OCI-LY7 (cell line): ENCODE measurements around the gene PRTN3. TPM values are rescaled to one million over a fixed set of nuclear protein-coding genes. Genes with fewer than 3 reads are reported as not detected.

ENCODE experiments used
- BruUV-seq: library from RNA; stranded (reverse); fragments of 400-500 nt; replicated peaks from 2 replicates; lab custom pipeline; 2021; lab: Mats Ljungman, UMichigan
- CTCF ChIA-PET: fragments of 300-600 bp; sonication (Branson Sonifier 250); formaldehyde crosslinking; loops from one replicate; lab custom pipeline; 2022; ENCODE audit warnings: antibody characterized with exemption; ENCODE audit not compliant: unreplicated experiment; lab: Charles Lee
- POLR2A ChIA-PET: fragments of 300-600 bp; sonication (Branson Sonifier 250); formaldehyde crosslinking; loops from one replicate; lab custom pipeline; 2022; ENCODE audit warnings: antibody characterized with exemption; lab: Charles Lee
- DNase-seq: peaks from one replicate; pipeline ENCODE4 v3.0.0-alpha.2; 2015; ENCODE audit warnings: low spot score
- H2AFZ ChIP-seq: fragments of 200-600 bp; sonication (generic), shearing (Covaris generic); 2 replicates; pipeline ENCODE4 v1.6.1; 2014; ENCODE audit warnings: mild to moderate bottlenecking, antibody characterized with exemption, low read length, moderate library complexity
- H3K27ac ChIP-seq: fragments of 200-600 bp; sonication (generic); 2 replicates; pipeline ENCODE4 v1.5.1; 2014; ENCODE audit warnings: mixed run types, low read depth, mild to moderate bottlenecking, moderate library complexity, low read length, inconsistent platforms; ENCODE audit not compliant: poor library complexity, severe bottlenecking
- H3K36me3 ChIP-seq: fragments of 200-600 bp; sonication (generic); 2 replicates; pipeline ENCODE4 v1.6.1; 2014; ENCODE audit warnings: mild to moderate bottlenecking, antibody characterized with exemption, low read length, moderate library complexity, mixed read lengths; ENCODE audit not compliant: insufficient read depth
- H3K4me1 ChIP-seq: fragments of 200-600 bp; sonication (generic); 2 replicates; pipeline ENCODE4 v1.5.1; 2014; ENCODE audit warnings: mild to moderate bottlenecking, low read length; ENCODE audit not compliant: insufficient read depth, poor library complexity, severe bottlenecking
- H3K4me2 ChIP-seq: fragments of 200-600 bp; sonication (generic); 2 replicates; pipeline ENCODE4 v1.6.1; 2014; ENCODE audit warnings: mild to moderate bottlenecking, low read length
- H3K4me3 ChIP-seq: fragments of 200-600 bp; sonication (generic); 2 replicates; pipeline ENCODE4 v1.5.1; 2014; ENCODE audit warnings: mild to moderate bottlenecking, low read depth, low read length; ENCODE audit not compliant: poor library complexity, severe bottlenecking
- H3K79me2 ChIP-seq: fragments of 200-600 bp; sonication (generic); 2 replicates; pipeline ENCODE4 v1.6.1; 2016; ENCODE audit warnings: low read depth, mild to moderate bottlenecking, low read length, moderate library complexity, mixed read lengths; ENCODE audit not compliant: insufficient read depth
- H3K9me2 ChIP-seq: fragments of 200-600 bp; sonication (generic); 2 replicates; pipeline ENCODE4 v1.6.1; 2016; ENCODE audit warnings: mild to moderate bottlenecking, low read length, mixed read lengths; ENCODE audit not compliant: insufficient read depth
- H3K9me3 ChIP-seq: fragments of 200-600 bp; sonication (generic); 2 replicates; pipeline ENCODE4 v1.6.1; 2014; ENCODE audit warnings: mild to moderate bottlenecking, mixed run types, low read length, mixed read lengths
- H4K20me1 ChIP-seq: fragments of 200-600 bp; sonication (generic); 2 replicates; pipeline ENCODE4 v1.6.1; 2014; ENCODE audit warnings: mild to moderate bottlenecking, antibody characterized with exemption, low read length, moderate library complexity, mixed read lengths; ENCODE audit not compliant: insufficient read depth
- CTCF ChIP-seq: fragments of 200-600 bp; sonication (generic); conservative IDR thresholded peaks from 2 replicates; pipeline ENCODE4 v1.5.1; 2014; ENCODE audit warnings: mild to moderate bottlenecking, antibody characterized with exemption, low read length, moderate library complexity, mixed read lengths
- EZH2phosphoT487 ChIP-seq: fragments of 200-600 bp; sonication (generic); IDR thresholded peaks from 2 replicates; pipeline ENCODE4 v1.6.1; 2018; ENCODE audit warnings: low read depth, borderline replicate concordance, mild to moderate bottlenecking, mixed run types, antibody characterized with exemption, low read length, moderate library complexity, mixed read lengths
- intact Hi-C: fragments of 100-400 bp; cut with micrococcal nuclease; formaldehyde crosslinking; loops from one replicate; pipeline ENCODE4 v1.10.0; 2022; ENCODE audit not compliant: unreplicated experiment
- total RNA-seq, 2 experiments: library from RNA; depleted of rRNA in 1 of 2; stranded (reverse); fragments of >200 nt in 1 of 2; shearing (Covaris generic) in 1 of 2; gene quantifications; 2 replicates each; pipeline ENCODE4 v1.2.3, GENCODE V29; 2014 to 2022

Gene PRTN3
- total RNA-seq, 2 experiments from 2014 or later: not detected

GRCh38 chr19:843836-844545, 3.2 kb downstream of the PRTN3 start:
- no peaks in the 10 kb centered on the region for H4K20me1 ChIP-seq

GRCh38 chr19:844546-844971, 3.8 kb downstream of the PRTN3 start:
- no peaks in the 10 kb centered on the region for H3K36me3 ChIP-seq
- no peak for DNase-seq
- H3K79me2 ChIP-seq: no peaks in the 10 kb centered on the region
- H3K9me2 ChIP-seq: no peaks in the 10 kb centered on the region
- H3K4me3 ChIP-seq: no peak overlapping the region
- TF ChIP-seq CTCF (no peak), EZH2phosphoT487 (no peak)
- ChIA-PET CTCF (no interaction called here), POLR2A (no interaction called here)
- no peak overlapping the region for H3K4me2 ChIP-seq
- BruUV-seq: no TSS peak
- peaks cover 13% of the 10 kb centered on the region for H3K4me1 ChIP-seq
- H4K20me1 ChIP-seq: no peaks in the 10 kb centered on the region
- no peak overlapping the region for H2AFZ ChIP-seq
- no peaks in the 10 kb centered on the region for H3K9me3 ChIP-seq
- intact Hi-C loops: no loop called here
- no peak overlapping the region for H3K27ac ChIP-seq

More at GRCh38 chr19:843836-844545, 3.2 kb downstream of the PRTN3 start:
- Histone ChIP-seq H3K4me2 (no peak overlapping the region), H3K4me3 (no peak overlapping the region), H3K9me3 (no peaks in the 10 kb centered on the region), H3K27ac (no peak overlapping the region), H2AFZ (no peak overlapping the region), H3K79me2 (no peaks in the 10 kb centered on the region), H3K36me3 (no peaks in the 10 kb centered on the region), H3K4me1 (peaks cover 13% of the 10 kb centered on the region), H3K9me2 (no peaks in the 10 kb centered on the region)
- intact Hi-C loops: no loop called here
- DNase-seq: no peak
- no TSS peak for BruUV-seq
- TF ChIP-seq EZH2phosphoT487 (no peak), CTCF (no peak)
- POLR2A ChIA-PET: no interaction called here
- CTCF ChIA-PET: no interaction called here

GRCh38 chr19:845707-846521, 5.1 kb downstream of the PRTN3 start:
- 0 out of 2 replicates have a peak overlapping the region, but pooled peaks have one; percentile 37 for H3K4me2 ChIP-seq
- CTCF ChIA-PET: no interaction called here
- no peaks in the 10 kb centered on the region; the same call in 1 of the 2 replicates for H4K20me1 ChIP-seq
- no peak overlapping the region for H3K27ac ChIP-seq
- no peaks in the 10 kb centered on the region for H3K79me2 ChIP-seq
- DNase-seq: no peak
- POLR2A ChIA-PET: no interaction called here
- H3K4me3 ChIP-seq: no peak overlapping the region
- H2AFZ ChIP-seq: no peak overlapping the region
- H3K9me2 ChIP-seq: no peaks in the 10 kb centered on the region
- peaks cover 13% of the 10 kb centered on the region for H3K4me1 ChIP-seq
- no peaks in the 10 kb centered on the region for H3K9me3 ChIP-seq
- no peaks in the 10 kb centered on the region for H3K36me3 ChIP-seq
- BruUV-seq: no TSS peak
- intact Hi-C loops: no loop called here
- no peak for TF ChIP-seq EZH2phosphoT487
- no peak for TF ChIP-seq CTCF
